ENCODE data around the gene N4BP3. TPM values are rescaled to one million over a fixed set of nuclear protein-coding genes. Genes with fewer than 3 reads are reported as not detected.
"Not testable (repeated sequence)": the region's sequence is repeated elsewhere in the genome, so short reads cannot be mapped to it uniquely, and the experiment has no call there.

N4BP3 gene
- total and polyA plus RNA-seq, 12 donors, result 0.31 to 2.6 (median 0.89) TPM

DNA sequence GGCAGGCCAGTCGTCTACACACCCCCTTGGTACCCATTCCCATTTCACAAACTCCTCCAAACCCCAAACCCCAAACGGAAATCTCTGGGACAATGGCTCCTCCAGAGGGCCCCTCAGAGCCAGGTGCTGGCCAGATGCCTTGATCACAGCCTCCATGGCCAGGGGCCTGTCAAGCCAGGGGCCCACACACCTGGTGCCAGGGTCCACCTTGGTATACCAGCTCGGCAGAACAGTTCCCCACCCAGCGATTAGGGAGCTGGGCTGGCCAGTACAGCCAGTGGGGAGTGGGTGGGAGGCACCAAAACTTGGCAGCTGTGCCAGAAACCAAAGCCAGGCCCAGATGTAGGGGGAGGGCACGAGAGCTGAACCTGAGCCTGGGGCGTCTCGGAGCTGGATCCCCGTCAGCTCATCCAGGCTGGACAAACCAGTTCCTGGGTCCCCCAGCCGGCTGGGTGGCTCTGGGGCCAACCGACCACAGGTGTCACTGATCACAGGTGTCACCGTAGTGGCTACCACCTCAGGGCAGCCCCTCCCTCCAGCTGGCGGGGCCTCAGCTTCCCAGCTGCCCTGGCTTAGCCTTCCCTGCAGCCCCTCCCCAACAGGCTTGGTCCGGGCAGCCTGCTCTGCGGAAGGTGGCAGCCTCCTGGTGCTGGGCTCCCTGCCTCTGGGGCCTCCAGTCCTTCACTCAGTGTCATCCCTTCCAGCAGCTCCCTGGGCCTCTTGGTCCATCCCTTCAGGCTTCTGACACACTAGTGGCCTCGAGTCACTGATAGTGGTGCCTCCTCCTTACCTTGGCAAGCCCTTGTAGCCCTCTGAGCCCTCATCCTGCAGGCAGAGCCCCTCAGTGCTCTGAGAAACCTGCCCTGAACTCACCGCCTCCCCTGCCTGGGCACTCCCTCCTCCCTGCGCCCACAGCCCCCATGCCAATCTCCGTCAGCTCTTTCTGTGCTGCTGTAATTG is 10.9 kb downstream of the N4BP3 start:
- H3K36me3 ChIP-seq (replicated peaks in 1 of 2), result no peaks in the 10 kb centered on the region
- TF ChIP-seq POLR2A (IDR thresholded peaks at IDR 0.05), result no peak
- TF ChIP-seq, protein P1, sequence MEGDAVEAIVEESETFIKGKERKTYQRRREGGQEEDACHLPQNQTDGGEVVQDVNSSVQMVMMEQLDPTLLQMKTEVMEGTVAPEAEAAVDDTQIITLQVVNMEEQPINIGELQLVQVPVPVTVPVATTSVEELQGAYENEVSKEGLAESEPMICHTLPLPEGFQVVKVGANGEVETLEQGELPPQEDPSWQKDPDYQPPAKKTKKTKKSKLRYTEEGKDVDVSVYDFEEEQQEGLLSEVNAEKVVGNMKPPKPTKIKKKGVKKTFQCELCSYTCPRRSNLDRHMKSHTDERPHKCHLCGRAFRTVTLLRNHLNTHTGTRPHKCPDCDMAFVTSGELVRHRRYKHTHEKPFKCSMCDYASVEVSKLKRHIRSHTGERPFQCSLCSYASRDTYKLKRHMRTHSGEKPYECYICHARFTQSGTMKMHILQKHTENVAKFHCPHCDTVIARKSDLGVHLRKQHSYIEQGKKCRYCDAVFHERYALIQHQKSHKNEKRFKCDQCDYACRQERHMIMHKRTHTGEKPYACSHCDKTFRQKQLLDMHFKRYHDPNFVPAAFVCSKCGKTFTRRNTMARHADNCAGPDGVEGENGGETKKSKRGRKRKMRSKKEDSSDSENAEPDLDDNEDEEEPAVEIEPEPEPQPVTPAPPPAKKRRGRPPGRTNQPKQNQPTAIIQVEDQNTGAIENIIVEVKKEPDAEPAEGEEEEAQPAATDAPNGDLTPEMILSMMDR (IDR thresholded peaks at IDR 0.05), result no peak
- peaks cover 0 to 5% of the 10 kb centered on the region in 2 donors for H3K4me1 ChIP-seq (replicated peaks in 1 of 2)
- no peak overlapping the region for H3K4me3 ChIP-seq
- intact Hi-C loops (cut with DNase I), result no loop called here
- WGBS, 4 donors, result 86 to 91% (median 88%) methylated on average over 7 to 18 of the region's 18 CpGs
- H3K27me3 ChIP-seq, result no peaks in the 10 kb centered on the region
- DNase-seq, result no peak
- H3K9me3 ChIP-seq (replicated peaks in 1 of 3), result no peaks in the 10 kb centered on the region
- no peak overlapping the region for H3K27ac ChIP-seq

DNA sequence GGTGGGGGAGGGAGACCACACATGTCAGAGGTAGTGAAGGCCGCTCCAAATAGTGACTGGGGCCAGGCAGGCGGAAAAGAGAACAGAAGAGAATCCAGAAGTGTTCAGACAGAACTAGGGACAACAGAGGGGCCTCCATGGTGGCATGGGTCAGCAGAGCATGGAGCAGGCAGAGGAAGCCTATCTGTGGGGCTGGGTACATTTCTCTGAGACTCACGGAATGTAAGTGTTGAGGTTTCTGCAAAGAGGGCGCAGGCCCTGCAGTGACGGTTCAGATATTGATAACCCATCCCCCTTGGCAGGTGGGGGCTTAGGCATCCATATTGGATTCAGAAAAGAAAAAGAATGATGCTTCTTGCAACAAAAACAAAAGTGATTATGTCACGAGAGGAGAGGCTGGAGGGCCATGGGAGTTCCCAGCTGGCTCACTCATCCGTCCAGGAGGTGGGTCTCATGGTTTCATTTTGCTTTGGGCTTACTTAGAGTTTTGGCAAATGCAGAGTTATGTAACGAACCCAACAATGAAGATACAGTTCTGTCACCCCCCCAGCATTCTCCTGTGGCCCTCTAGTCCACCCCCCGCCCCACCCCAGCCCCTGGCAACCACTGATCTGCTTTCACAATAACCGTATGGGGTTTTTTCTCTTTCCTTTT is 12.0 kb downstream of the N4BP3 start:
- Histone ChIP-seq H3K27ac (no peak overlapping the region), H3K36me3 (replicated peaks in 1 of 2) (no peaks in the 10 kb centered on the region), H3K4me3 (no peak overlapping the region), H3K4me1 (replicated peaks in 1 of 2) (peaks cover 0 to 5% of the 10 kb centered on the region in 2 donors), H3K27me3 (no peaks in the 10 kb centered on the region), H3K9me3 (replicated peaks in 1 of 3) (no peaks in the 10 kb centered on the region)
- intact Hi-C loops (cut with DNase I), result no loop called here
- TF ChIP-seq, protein P1 (IDR thresholded peaks at IDR 0.05), result no peak
- TF ChIP-seq POLR2A (IDR thresholded peaks at IDR 0.05), result no peak
- 75 to 79% (median 78%) methylated on average over 10 of the region's 10 CpGs for WGBS, 4 donors
- no peak for DNase-seq

DNA sequence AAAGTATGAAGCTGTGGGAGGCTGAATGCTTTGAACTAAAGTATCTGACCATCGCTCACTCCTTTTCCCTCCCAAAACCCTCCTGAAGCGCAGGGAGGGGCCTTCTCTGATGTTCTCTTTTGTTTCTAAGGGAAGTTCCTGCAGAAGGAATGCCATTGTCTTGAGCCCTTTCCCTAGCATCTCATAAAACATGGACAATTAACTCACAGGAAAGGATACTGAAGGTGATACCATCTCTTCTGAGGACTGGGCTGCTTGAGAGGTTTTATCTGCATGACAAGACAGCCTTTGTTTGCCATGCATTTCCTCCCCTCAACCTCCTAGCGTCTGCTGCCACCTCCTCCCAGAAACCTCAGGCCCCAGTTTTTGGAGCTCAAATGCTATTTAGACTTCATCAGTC is 13.2 kb downstream of the N4BP3 start:
- TF ChIP-seq, protein P1 (IDR thresholded peaks at IDR 0.05), result no peak
- no peak for TF ChIP-seq POLR2A (IDR thresholded peaks at IDR 0.05)

DNA sequence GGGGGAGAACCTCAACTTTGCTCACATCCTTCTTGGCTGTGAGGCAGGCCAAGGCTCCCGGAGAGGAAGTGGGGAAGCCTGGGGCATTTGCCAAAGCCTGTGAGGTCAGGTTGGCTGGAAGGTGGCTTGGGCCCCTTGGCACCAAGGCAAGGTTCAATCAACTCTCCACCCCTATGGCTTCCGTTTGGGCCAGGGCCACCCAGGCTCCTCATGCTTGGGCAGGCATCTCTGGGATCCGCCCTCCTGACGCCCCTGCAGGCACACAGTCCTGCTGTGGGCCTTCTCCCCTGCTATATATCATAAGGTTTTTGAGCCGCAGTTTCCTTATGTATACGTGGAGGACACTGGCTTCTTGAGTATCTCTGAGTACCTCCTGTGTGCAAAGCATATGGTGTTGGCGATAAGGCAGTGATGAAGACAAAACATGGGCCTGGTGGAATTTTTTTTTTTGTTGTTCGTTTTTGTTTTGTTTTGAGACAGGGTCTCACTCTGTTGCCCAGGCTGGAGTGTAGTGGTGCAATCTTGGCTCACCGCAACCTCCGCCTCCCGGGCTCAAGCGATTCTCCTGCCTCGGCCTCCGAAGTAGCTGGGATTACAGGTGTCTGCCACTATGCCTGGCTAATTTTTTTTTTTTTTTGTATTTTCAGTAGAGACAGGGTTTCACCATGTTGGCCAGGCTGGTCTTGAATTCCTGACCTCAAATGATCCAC is 14.1 kb downstream of the N4BP3 start:
- intact Hi-C loops (cut with DNase I), result not testable (repeated sequence)
- WGBS, 4 donors, result 77 to 83% (median 78%) methylated on average over 13 to 14 of the region's 14 CpGs

More for the DNA sequence above, 13.2 kb downstream of the N4BP3 start:
- WGBS, 4 donors, result 63 to 74% (median 71%) methylated on average over 3 of the region's 3 CpGs
- Histone ChIP-seq H3K36me3 (replicated peaks in 1 of 2) (no peaks in the 10 kb centered on the region), H3K4me3 (no peak overlapping the region), H3K9me3 (replicated peaks in 1 of 3) (no peaks in the 10 kb centered on the region), H3K27ac (no peak overlapping the region), H3K4me1 (replicated peaks in 1 of 2) (peaks cover under 1 to 3% of the 10 kb centered on the region in 2 donors), H3K27me3 (no peaks in the 10 kb centered on the region)
- DNase-seq, result no peak
- intact Hi-C loops (cut with DNase I), result no loop called here

More for the DNA sequence above, 14.1 kb downstream of the N4BP3 start:
- not testable (repeated sequence) for DNase-seq; H3K9me3 ChIP-seq (replicated peaks in 1 of 3); H3K27ac ChIP-seq; H3K4me3 ChIP-seq; H3K36me3 ChIP-seq (replicated peaks in 1 of 2); H3K27me3 ChIP-seq
- H3K4me1 ChIP-seq (replicated peaks in 1 of 2), result peaks cover 7 to 10% of the 10 kb centered on the region in 2 donors
